ENCODE results near the gene C2CD2. TPM values are rescaled to one million over a fixed set of nuclear protein-coding genes. Genes with fewer than 3 reads are reported as not detected.
A peak's percentile ranks its signal among the peaks of the same experiment; 100 is the strongest.

C2CD2 gene
- total and polyA plus RNA-seq, 10 of the 15 experiments (the other 5 are each of a cell fraction or from before 2014, with no cell fraction given) = 2.2 to 30.9 (median 9.9) TPM

DNA sequence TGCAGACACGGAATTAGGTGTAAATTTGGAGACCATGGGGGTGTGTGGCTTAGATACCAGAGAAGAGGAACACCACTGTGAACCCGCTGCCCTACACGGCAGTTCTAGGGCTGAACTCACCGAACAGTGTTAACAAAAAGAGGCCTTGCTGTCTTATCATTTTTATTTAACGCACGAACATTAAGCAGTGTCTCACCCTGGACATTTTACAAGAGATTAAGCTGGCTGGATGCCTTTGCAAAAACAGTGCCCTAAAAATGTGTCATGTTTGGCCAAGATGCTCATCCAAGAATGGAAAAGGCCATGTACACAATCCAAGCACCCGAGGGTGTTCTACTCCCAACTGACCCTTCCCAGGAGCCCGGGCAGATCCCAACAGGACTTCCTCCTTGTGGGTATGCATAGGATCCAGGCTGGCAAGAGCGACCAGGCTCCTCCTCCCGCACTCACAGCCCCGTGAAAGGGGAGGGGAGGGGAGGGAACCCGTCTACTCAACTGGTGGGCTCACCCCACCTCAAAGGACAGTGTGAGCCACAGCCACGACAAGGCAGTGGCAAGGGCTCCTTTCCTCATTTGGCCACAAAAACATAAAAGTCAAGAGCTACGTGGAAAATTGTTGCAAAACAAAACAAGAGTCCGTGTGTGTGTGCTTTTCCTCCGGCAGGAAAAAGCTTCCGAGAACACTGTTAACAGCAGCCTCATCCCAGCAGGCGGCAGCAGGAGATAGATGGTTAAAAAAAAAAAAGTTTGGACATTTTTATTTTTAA lies 20.3 kb downstream of the C2CD2 start (continued):
- TF ChIP-seq, protein P1, sequence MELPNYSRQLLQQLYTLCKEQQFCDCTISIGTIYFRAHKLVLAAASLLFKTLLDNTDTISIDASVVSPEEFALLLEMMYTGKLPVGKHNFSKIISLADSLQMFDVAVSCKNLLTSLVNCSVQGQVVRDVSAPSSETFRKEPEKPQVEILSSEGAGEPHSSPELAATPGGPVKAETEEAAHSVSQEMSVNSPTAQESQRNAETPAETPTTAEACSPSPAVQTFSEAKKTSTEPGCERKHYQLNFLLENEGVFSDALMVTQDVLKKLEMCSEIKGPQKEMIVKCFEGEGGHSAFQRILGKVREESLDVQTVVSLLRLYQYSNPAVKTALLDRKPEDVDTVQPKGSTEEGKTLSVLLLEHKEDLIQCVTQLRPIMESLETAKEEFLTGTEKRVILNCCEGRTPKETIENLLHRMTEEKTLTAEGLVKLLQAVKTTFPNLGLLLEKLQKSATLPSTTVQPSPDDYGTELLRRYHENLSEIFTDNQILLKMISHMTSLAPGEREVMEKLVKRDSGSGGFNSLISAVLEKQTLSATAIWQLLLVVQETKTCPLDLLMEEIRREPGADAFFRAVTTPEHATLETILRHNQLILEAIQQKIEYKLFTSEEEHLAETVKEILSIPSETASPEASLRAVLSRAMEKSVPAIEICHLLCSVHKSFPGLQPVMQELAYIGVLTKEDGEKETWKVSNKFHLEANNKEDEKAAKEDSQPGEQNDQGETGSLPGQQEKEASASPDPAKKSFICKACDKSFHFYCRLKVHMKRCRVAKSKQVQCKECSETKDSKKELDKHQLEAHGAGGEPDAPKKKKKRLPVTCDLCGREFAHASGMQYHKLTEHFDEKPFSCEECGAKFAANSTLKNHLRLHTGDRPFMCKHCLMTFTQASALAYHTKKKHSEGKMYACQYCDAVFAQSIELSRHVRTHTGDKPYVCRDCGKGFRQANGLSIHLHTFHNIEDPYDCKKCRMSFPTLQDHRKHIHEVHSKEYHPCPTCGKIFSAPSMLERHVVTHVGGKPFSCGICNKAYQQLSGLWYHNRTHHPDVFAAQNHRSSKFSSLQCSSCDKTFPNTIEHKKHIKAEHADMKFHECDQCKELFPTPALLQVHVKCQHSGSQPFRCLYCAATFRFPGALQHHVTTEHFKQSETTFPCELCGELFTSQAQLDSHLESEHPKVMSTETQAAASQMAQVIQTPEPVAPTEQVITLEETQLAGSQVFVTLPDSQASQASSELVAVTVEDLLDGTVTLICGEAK (IDR thresholded peaks at IDR 0.05; ENCODE audit: borderline replicate concordance) = no peak
- no peak for TF ChIP-seq RAD21 (IDR thresholded peaks at IDR 0.05; ENCODE audit: insufficient read depth, low read depth, low read length)

DNA sequence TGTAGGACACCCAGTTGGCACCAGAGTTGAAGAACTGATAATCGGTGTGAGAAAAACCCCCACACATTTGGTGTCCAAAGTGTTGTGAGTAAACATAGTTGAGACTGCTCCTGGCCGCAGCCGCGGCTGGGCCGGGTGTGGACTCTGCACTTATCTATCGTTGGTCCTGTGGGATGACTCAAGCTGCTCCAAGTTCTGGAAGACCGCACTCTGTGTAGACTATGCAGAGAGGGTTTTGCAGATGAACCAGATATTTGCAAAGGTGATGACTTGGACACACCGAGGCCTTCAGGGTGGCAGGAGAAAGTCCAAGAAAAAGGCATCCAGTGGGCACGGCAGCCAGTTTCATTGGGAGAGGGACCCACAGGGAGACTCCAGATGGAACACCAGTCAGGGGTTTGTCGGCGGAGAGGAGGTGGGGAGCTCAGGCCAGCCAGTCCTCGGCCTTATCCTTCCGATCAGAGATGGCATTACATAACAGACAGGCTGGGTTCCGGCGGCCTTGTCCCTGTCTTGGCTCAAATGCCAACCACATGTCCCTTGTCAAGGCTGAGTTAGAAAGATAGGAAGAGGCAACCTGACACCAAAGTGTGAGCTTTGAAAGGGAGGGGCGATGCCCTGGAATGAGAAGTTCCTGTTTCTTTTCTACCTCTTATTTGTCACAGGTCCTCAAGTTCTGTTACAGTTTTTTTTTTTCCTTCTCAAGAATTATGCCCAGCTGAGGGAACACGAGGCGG lies 21.1 kb downstream of the C2CD2 start:
- Histone ChIP-seq H3K4me3 (no peak overlapping the region), H3K79me2 (ENCODE audit: control insufficient read depth, insufficient read depth, low read length) (peaks cover 3% of the 10 kb centered on the region), H3K9me3 (replicated peaks; ENCODE audit: control insufficient read depth, insufficient read depth, low read length) (no peaks in the 10 kb centered on the region; the same call in 2 of the 3 replicates), H3K4me2 (ENCODE audit: control insufficient read depth, insufficient read depth) (no peak overlapping the region), H3K4me1 (ENCODE audit: control insufficient read depth, insufficient read depth, low read length) (peaks cover 24% of the 10 kb centered on the region), H3K27me3 (replicated peaks in 1 of 2; ENCODE audit: control insufficient read depth in 2 of 2, insufficient read depth in 2 of 2, low read length in 1 of 2) (no peaks in the 10 kb centered on the region), H4K20me1 (ENCODE audit: control insufficient read depth, insufficient read depth) (no peaks in the 10 kb centered on the region), H2AFZ (ENCODE audit: control insufficient read depth, low read depth, low read length) (no peak overlapping the region), H3K27ac (ENCODE audit: control insufficient read depth, insufficient read depth) (0 out of 2 replicates have a peak overlapping the region, but pooled peaks have one; percentile 2), H3K36me3 (ENCODE audit: control insufficient read depth in 2 of 2, insufficient read depth in 2 of 2, low read length in 1 of 2) (no peaks in the 10 kb centered on the region), H3K9ac (ENCODE audit: control insufficient read depth, insufficient read depth, low read length) (no peak overlapping the region)
- ChIA-PET CTCF (no interaction called here), SMC1A (ENCODE audit: uncharacterized antibody, unreplicated experiment) (interaction anchor here (0.9 to 1.3 kb wide), 2 partner anchors 9 to 185 kb away, joined by 3 to 6 read pairs; no protein-coding TSS in a partner anchor), POLR2A (no interaction called here), RAD21 (ENCODE audit: unreplicated experiment) (no interaction called here)
- DNase-seq (ENCODE audit: low read depth, low spot score) (no peak), ATAC-seq (no peak), FAIRE-seq (no peak)
- WGBS (ENCODE audit: insufficient coverage, insufficient replicate concordance, low lambda C conversion rate, missing lambda C conversion rate) = 78% methylated on average over 8 of the region's 18 CpGs
- in situ Hi-C loops (cut with MboI) (no loop called here), intact Hi-C loops (cut with micrococcal nuclease; ENCODE audit: unreplicated experiment) (no loop called here)
- no TSS peak for BruUV-seq (replicated peaks)
- TF ChIP-seq, protein P2, sequence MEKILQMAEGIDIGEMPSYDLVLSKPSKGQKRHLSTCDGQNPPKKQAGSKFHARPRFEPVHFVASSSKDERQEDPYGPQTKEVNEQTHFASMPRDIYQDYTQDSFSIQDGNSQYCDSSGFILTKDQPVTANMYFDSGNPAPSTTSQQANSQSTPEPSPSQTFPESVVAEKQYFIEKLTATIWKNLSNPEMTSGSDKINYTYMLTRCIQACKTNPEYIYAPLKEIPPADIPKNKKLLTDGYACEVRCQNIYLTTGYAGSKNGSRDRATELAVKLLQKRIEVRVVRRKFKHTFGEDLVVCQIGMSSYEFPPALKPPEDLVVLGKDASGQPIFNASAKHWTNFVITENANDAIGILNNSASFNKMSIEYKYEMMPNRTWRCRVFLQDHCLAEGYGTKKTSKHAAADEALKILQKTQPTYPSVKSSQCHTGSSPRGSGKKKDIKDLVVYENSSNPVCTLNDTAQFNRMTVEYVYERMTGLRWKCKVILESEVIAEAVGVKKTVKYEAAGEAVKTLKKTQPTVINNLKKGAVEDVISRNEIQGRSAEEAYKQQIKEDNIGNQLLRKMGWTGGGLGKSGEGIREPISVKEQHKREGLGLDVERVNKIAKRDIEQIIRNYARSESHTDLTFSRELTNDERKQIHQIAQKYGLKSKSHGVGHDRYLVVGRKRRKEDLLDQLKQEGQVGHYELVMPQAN (conservative IDR thresholded peaks at IDR 0.05) = no peak
- TF ChIP-seq, protein P3, sequence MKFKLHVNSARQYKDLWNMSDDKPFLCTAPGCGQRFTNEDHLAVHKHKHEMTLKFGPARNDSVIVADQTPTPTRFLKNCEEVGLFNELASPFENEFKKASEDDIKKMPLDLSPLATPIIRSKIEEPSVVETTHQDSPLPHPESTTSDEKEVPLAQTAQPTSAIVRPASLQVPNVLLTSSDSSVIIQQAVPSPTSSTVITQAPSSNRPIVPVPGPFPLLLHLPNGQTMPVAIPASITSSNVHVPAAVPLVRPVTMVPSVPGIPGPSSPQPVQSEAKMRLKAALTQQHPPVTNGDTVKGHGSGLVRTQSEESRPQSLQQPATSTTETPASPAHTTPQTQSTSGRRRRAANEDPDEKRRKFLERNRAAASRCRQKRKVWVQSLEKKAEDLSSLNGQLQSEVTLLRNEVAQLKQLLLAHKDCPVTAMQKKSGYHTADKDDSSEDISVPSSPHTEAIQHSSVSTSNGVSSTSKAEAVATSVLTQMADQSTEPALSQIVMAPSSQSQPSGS (IDR thresholded peaks at IDR 0.05; ENCODE audit: low read length) = no peak
- TF ChIP-seq, protein P4, sequence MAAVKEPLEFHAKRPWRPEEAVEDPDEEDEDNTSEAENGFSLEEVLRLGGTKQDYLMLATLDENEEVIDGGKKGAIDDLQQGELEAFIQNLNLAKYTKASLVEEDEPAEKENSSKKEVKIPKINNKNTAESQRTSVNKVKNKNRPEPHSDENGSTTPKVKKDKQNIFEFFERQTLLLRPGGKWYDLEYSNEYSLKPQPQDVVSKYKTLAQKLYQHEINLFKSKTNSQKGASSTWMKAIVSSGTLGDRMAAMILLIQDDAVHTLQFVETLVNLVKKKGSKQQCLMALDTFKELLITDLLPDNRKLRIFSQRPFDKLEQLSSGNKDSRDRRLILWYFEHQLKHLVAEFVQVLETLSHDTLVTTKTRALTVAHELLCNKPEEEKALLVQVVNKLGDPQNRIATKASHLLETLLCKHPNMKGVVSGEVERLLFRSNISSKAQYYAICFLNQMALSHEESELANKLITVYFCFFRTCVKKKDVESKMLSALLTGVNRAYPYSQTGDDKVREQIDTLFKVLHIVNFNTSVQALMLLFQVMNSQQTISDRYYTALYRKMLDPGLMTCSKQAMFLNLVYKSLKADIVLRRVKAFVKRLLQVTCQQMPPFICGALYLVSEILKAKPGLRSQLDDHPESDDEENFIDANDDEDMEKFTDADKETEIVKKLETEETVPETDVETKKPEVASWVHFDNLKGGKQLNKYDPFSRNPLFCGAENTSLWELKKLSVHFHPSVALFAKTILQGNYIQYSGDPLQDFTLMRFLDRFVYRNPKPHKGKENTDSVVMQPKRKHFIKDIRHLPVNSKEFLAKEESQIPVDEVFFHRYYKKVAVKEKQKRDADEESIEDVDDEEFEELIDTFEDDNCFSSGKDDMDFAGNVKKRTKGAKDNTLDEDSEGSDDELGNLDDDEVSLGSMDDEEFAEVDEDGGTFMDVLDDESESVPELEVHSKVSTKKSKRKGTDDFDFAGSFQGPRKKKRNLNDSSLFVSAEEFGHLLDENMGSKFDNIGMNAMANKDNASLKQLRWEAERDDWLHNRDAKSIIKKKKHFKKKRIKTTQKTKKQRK (IDR thresholded peaks at IDR 0.05; ENCODE audit: low read depth, low read length) = no peak
- no peak for TF ChIP-seq RAD21 (IDR thresholded peaks at IDR 0.05; ENCODE audit: insufficient read depth, low read depth, low read length)
- no peak for TF ChIP-seq SMC3 (IDR thresholded peaks at IDR 0.05; ENCODE audit: borderline replicate concordance, low read length)
- no peak for TF ChIP-seq KLF5 (IDR thresholded peaks at IDR 0.05; ENCODE audit: partially characterized antibody)
- no peak for TF ChIP-seq SP1 (IDR thresholded peaks at IDR 0.05; ENCODE audit: low read depth, low read length)

All from GM12878 (cell line).